Vagina (tissue), 2 donors: ENCODE measurements around the gene RBM24.

Experiments used
- CTCF ChIP-seq, 3 experiments: fragments of 450-650 bp in 2 of 3; fragments of 200-600 bp in 1 of 3; sonication (generic) in 1 of 3; IDR thresholded peaks; one replicate each; pipeline ENCODE4 v1.5.1; 2017 to 2019; ENCODE audit warnings: antibody characterized with exemption in 3 of 3, mild to moderate bottlenecking in 2 of 3, moderate library complexity in 2 of 3
- POLR2AphosphoS5 ChIP-seq, 2 donors: sonication (generic); formaldehyde crosslinking; IDR thresholded peaks; one replicate each; pipeline ENCODE4 v1.9.0; 2017; ENCODE audit warnings: antibody characterized with exemption in 2 of 2, mild to moderate bottlenecking in 2 of 2, low read depth in 1 of 2; ENCODE audit not compliant: insufficient read depth in 1 of 2

DNA sequence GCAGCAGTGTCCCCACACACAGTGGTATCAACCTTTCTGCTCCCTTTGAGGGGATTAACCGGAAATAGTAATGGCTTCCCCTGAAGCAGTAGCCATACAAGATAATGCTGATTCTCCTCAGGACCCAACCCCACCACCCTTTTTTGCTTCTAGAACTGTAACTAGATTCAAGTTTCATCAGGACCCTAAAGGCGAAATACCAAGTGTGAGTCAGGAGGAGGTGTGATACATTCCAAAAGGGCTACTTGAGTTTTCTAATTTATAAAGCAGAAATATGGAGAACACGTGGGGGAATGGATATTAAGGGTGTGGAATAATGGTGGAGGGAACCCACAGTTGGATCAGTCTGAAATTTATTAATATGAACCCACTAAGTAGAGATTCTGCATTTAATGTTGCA lies 60.7 kb downstream of the RBM24 start:
- TF ChIP-seq CTCF (IDR thresholded peaks at IDR 0.05) = no peak
- no peak for TF ChIP-seq POLR2AphosphoS5 (IDR thresholded peaks at IDR 0.05; ENCODE audit: insufficient read depth in 1 of 2, low read depth in 1 of 2)
